ENCODE results near the gene PRDM16. TPM values are rescaled to one million over a fixed set of nuclear protein-coding genes. Genes with fewer than 3 reads are reported as not detected.
"Not testable (repeated sequence)": the region's sequence is repeated elsewhere in the genome, so short reads cannot be mapped to it uniquely, and the experiment has no call there.

The PRDM16 gene
- total RNA-seq, 1 donor from 2014 or later = 6.7 TPM

DNA sequence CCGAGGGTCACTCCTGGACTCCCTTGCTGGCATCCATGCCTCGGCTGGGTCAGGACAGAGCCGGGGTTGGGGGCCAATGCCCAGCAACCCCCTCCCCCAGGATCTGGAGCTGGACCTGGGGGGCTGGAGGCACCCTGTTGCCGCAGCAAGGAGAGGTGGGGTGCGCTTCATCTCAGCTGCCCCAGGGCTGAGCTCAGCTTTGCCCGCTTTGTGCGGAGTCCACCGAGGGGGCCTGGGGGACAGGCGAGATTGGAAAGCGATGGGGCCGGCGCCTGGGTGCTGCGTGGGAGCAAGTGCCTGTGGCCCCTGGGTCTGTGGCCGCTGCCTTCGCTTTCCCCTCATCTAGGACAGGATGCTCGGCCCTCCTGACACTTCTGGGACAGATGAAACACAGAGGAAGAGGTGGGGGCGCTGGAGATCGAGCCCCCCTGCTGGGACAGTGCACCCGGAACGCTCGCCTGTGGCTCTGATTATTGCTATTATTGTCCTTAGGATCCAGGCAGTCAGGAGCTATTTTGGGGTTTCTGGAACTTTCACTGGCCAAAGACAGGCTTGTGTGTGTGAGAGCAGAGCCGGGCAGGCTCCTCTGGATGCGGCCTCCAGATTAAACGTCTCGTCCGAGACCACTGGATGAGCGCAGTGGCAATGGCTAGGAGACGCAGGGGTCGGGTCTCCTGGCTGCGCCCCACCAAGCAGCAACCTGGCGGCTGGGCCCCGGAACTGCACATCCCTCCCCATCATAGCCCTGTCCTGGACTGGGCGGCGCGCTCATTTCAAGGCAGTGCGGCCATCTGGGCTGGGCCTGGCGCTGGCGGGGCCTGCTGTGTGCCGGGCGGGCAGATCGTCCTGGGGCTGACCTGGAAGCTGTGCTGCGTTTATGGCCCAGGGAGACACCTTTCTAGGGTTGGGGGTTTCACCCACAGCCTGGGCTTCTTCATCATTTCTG is 13.8 kb downstream of the PRDM16 start:
- no peak for DNase-seq

GRCh38 chr1:3084154-3084553 is 15.2 kb downstream of the PRDM16 start:
- no peak for DNase-seq

DNA sequence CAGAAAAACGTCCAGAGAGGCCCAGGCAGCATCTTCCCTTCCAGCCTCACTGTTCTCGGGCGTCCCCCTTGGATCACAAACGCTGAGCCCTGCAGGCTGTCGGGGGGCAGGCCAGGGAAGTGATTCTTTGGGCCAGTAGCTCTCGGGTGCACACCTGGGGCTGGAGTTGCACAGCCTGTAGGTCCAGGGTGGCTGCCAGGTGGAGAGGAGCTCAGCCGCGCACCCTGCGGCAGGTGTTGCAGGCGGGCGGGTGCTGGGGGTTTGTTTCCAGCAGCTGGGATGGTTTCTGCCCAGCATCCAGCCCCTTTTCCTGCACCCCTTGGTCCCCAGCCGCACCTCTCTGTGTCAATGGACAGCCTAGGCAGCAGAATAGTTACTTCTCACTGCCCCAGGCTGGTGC is 15.7 kb downstream of the PRDM16 start:
- no peak for DNase-seq

DNA sequence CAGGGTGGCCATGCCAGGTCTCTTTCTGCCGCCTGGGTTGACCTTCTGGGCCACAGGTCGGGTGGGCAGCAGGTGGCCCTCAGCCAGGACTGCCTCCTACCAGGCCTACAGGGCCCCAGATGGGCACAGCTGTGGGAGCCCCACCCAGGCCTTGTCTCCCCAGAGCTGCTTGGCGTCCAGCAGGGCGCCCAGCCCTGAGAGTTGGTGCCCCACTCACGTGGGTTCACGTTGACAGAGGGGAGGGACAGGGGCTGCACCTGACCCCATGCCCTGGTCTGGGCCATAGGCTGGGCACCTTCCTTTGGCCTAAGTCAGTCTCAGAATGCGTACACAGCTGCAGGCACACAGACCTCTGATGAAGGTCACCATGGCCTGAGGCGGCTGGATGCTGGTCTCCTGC is 16.7 kb downstream of the PRDM16 start:
- DNase-seq = no peak

DNA sequence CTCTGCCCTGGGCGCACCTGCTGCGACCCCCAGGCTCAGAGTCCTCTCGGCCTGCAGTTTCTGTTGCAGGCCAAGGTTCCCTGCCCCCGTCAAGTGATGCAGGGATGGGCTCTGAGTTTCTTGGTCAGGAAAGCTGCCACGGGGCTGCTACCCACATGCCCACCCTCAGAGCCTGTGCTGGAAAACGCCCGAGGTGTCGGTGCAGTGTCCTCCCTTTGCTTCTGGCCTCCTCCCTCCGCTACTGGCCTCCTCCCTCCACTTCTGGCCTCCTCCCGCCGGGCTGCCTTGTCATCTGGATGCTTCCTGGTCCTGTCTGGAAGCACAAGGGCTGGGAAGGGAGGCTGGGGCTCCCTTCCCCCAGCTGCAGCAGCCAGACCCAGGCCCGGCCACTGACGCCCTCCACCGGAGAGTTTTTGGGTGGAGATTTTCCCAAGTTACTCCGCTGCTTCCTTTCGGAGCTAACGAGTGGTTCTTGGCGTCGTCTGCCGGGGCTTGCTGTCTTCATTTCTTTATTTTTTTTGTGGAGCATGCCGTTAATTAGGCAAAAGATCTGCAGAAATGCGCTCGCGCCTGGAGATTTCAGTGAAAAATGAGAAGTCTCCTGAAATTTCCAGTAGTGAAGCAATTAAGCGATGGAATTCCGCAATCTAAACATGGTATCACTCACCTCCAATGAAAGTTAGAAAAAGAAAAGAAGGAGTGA is 17.4 kb downstream of the PRDM16 start:
- DNase-seq = no peak

- DNase-seq = no peak
Measured at GRCh38 chr1:3087049-3087448, 18.0 kb downstream of the PRDM16 start.

DNA sequence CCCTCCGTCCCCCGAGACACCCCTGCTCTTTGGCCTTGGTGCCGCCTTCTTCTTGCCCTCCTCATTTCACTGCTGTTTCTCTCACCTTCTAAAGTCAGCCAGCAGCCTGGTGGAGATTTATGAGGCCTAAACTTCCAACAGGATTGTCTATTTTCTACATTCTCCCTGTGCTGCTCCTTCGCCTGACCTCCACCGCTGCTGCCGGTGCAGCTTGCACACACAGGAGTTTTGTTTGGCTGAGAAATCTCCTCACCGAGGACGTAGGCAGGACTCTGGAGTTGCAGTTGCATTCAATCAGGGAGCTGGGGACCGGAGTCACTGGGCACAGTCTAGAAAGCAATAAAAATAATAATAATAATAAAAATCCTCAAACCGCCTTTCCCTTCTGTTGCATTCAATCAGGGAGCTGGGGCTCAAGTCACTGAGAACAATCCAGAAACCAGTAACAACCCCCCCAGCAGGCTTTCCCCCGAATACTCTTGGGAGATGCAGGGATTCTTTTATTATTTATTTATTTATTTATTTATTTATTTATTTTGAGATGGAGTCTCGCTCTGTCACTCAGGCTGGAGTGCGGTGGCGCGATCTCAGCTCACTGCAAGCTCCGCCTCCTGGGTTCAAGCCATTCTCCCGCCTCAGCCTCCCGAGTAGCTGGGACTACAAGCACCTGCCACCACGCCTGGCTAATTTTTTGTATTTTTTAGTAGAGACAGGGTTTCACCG is 19.1 kb downstream of the PRDM16 start:
- DNase-seq = not testable (repeated sequence)

DNA sequence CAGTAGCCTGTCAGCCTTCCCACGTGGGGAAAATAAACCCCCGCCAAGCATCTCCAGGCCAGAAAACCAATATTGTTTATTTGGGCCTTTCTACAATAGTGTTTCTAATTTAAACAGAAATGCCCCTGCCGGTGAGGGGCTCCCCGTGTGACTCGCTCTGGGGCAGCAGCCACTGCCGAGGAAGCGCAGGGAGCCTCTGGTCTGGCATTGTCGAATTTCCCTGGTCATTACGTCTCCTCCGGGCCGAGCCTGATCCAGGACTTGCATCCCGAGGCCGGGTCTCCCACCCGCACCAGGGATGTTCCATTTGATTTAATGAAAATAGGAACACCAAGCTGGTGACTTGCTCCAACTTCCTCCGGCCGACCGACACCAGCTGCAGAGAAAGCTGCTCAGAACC is 20.5 kb downstream of the PRDM16 start:
- no peak for DNase-seq

GRCh38 chr1:3091334-3091733 is 22.3 kb downstream of the PRDM16 start:
- no peak for DNase-seq

DNA sequence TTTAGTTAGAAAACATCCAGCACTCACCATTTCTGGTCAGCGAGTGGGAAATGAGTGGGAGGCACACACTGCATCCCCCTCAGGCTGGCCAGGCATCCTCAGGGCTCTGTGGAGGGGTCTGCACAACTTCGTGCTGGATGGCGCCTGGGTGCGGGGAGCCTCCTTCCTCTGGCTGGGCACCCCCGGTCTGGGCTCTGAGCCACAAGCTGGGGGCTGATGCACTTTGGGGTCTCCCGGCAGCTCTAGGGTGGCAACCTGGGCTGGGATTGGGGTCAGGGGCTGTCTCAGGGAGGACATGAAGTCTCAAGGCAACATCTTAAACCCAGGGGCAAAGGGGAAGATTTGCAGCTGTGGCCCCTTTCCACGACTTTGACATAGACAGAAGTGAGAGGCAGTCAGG is 23.5 kb downstream of the PRDM16 start:
- DNase-seq = no peak

DNA sequence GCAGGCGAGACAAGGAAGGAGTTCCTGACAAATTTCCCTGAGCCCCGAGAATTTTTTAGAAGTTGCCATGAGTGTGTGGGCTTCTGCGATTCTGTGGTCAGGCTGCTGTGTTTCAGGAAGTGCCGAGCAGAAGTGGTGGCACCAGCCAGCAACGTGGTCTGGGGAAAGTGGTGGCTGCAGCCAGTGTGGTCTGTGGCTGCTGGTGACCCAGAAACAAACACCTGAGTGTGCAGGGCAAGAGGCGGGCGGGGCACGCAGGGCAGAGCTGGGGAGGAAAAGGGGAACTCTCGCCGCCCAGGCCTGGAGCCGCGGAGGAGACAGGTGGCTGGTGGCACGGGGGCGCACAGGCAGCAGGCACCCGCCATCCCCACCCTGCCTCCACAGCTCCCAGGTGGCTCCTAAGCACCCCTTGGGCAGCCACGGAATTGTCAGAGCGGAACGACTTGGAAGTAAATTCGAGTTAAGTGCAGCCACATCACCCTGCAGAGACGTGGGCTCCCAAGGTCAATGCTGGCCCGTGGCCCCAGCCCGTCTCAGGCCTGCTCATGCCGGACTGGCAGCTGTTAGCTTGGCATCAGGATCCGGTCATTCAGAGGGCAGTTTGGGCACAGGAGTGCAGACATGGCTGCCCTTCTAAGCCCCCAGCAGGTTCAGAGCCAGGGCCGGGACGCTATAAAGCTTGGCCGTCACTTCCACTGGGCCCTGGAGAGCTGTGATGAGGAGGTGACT is 25.1 kb downstream of the PRDM16 start:
- no peak for DNase-seq

DNA sequence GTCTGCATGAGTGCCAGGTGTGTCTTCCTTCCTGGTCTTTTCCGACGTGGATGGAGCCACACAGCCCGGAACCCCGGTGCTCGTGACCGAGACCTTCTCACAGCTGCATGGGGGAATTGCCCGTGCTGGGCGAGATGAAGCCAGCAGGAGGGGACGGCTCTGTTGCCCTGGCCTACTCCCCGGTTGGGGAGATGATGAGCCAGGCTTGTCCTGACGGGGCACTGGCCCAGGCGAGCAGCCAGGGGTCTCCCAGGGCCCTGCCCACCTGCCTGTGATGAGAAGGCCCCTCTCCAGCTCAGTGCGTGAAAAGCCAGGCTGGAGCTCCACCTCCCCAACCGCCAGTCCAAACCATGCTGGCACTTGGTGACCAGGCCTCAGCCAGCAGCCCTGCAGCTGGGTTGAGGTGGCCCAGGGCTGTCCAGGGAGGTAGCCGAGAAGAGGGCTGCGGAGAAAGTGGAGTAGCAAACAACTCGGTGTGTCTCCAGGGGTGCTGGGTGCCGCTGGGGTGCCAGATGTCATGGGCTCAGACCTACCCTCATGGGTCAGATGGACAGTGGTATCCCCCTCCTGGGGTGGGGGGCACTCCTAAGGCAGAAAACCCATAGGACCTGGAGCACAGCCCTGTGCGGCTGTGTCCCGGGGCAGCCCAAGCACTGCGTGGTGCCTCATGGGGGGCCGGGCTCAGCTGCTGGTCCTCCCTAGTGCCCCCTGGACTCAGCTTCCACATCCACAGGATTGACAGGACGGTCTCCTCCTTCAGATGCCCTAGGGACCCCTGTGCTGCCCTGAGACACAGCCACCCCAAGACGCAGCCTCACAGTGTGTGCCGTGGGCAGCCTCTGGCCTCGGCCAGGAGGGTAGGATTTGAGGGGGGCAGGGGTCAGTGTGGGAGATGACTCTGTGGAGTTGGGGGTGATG is 26.1 kb downstream of the PRDM16 start:
- no peak for DNase-seq

- no peak for DNase-seq
Measured at GRCh38 chr1:3096345-3096744, 27.3 kb downstream of the PRDM16 start.

GRCh38 chr1:3097231-3097630 is 28.2 kb downstream of the PRDM16 start:
- no peak for DNase-seq

GRCh38 chr1:3097861-3098260 is 28.9 kb downstream of the PRDM16 start:
- no peak for DNase-seq

DNA sequence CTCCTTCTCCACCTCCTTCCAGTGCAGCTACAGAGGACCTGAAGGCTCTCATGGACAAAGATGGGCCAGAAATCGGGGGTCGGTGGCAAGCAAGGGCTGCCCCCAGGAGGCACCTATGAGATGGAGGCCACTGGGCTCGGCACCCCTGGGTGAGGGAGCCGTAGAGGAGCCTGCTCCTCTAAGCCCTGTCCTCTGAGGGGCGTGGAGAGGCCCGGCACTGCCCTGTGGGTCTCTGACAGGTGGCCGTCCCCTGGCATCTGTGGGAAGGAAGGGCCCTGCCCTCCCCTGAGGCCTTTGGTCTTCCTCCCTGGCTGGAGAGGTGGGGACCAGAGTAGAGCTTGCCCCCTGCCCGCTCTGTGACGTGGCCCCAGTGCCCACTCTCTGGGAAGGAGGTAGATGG is 30.9 kb downstream of the PRDM16 start:
- DNase-seq = no peak

- DNase-seq = no peak
Measured at GRCh38 chr1:3101124-3101939, 32.3 kb downstream of the PRDM16 start.

DNA sequence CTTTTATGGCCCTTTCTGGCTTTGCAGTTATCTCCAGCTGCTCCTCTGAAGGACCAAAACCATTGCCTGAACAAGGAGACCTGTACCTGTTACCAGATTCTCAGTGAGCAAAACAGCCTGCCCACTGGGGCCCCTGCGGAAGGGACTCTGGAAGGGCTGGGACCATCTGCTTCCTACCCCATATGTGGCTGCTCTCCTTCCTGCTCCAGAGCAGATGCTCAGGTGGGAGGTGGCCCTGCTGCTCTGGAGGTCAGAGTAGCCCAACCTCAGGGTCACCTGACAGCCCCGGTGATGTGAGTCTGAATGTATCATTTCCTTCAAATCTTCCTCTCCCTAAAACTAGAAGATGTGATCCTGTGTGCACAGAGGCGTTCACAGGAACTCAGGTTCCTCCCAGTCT is 33.6 kb downstream of the PRDM16 start:
- DNase-seq = no peak

- DNase-seq = no peak
Measured at GRCh38 chr1:3103967-3104677, 35.1 kb downstream of the PRDM16 start.

All from occipital lobe (tissue), 2 donors.